GM12872 (cell line): ENCODE results near the gene FCRL5.

Experiments used
- CTCF ChIP-seq: IDR thresholded peaks from 3 replicates; pipeline ENCODE4 v1.5.1; 2011; ENCODE audit warnings: low read depth, mild to moderate bottlenecking, low read length, moderate library complexity; ENCODE audit not compliant: insufficient read depth

The FCRL5 gene

GRCh38 chr1:157558119-157558518, 5.8 kb upstream of the FCRL5 start:
- no peak for TF ChIP-seq CTCF

- no peak for TF ChIP-seq CTCF
Observed at GRCh38 chr1:157542676-157543075, 9.6 kb downstream of the FCRL5 start.

GRCh38 chr1:157540852-157541251, 11.5 kb downstream of the FCRL5 start:
- TF ChIP-seq CTCF: no peak

GRCh38 chr1:157540160-157540748, 12.1 kb downstream of the FCRL5 start:
- TF ChIP-seq CTCF: no peak

GRCh38 chr1:157539568-157539967, 12.7 kb downstream of the FCRL5 start:
- no peak for TF ChIP-seq CTCF

GRCh38 chr1:157532569-157532968, 19.7 kb downstream of the FCRL5 start:
- TF ChIP-seq CTCF: no peak

GRCh38 chr1:157523774-157524493, 28.4 kb downstream of the FCRL5 start:
- no peak for TF ChIP-seq CTCF
